GM21526 (cell line): Measurements from ENCODE around the gene SUPT20HL2.
"Not testable (repeated sequence)": the region's sequence is repeated elsewhere in the genome, so short reads cannot be mapped to it uniquely, and the experiment has no call there.

Experiments
- ATAC-seq: cut with Tn5 transposase; IDR thresholded peaks from one replicate; pipeline ENCODE4 v1.9.1; 2021; ENCODE audit warnings: moderate library complexity; ENCODE audit not compliant: unreplicated experiment, low FRiP score

Gene SUPT20HL2

DNA sequence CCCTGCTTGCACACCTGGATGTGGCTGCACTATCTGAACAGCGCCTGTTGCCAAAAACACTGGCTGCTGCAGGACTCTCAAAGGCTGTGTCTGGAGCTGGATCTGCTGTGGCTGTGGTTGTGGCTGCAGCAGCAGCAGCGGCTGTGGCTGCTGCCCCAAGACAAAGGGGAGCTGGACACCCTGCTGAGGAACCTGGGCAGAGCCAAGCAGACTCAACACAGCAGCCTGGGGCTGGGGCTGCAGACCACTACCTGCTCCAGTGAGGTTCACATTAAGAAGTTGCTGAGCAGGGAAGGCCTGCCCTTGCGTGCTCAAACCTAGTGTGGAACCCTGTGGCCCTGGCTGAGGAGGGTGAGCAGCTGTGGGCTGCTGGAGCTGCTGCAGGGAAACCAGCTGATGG, 3.0 kb downstream of the SUPT20HL2 start:
- ATAC-seq = not testable (repeated sequence)

DNA sequence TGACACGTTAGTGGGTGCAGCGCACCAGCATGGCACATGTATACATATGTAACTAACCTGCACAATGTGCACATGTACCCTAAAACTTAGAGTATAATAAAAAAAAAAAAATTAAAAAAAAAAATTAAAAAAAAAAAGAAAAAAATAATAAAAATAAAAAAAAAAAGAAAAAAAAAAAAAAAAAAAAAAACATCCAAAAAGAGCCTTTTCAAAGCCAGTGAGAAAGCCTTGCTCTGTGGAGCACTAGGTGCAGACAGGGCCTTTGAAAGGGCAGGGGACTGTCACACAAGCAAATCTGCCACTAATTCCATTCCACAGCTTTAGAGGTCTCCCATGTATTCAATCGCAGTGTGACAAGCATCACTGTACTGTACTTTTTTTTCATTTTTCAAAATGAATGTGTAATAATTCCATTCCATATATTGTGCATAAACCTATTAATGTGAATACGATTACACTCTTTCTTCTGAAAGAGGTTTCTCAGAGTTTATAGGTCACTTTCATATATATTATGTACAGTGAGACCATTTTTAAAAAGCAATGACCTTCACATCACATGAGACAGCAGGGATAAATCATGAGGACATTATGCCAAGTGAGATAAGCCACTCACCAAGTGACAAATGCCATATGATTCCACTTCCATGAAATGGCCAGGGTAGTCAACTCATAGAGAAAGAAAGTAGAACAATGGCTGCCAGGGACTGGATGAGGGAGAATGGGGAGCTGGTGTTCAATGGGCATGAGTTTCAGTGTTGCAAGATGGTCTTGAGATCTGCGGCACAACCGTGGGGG, 4.1 kb downstream of the SUPT20HL2 start:
- ATAC-seq = not testable (repeated sequence)

DNA sequence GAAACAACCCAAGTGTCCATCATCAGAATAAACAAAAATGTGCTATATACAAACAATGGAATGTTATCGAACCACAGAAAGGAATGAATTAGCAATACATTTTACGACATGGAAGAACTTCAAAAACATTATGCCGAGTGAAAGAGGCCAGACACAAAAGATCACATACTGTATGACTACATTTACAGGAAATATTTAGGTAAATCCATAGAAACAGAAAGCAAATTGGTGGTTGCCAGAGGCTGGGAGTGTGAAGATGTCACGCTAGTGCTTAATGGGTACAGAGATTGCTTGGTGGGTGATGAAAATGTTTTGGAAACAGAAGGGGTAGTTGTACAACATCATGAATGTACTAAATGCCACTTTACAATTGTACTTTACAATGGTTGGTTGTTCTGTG, 5.1 kb downstream of the SUPT20HL2 start:
- not testable (repeated sequence) for ATAC-seq

DNA sequence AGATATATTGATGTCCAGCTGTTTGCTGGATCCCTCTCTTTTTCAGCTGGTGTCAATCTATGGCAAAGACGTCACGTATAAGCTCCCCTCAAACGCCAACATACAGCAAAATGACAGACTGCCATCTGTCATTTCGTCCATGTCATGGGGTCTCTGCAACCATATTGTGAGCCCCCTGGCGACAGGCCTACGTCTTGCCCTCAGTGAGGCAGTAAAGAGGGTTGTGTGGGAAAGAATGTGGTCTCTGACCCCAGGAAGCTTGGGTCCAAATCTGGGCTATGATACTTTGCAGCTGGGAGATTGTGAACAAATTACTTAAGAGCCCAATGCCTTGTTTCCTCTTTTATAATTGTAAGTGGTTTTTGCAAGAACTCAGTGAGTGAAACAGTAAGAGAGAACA, 7.4 kb downstream of the SUPT20HL2 start:
- no peak for ATAC-seq

DNA sequence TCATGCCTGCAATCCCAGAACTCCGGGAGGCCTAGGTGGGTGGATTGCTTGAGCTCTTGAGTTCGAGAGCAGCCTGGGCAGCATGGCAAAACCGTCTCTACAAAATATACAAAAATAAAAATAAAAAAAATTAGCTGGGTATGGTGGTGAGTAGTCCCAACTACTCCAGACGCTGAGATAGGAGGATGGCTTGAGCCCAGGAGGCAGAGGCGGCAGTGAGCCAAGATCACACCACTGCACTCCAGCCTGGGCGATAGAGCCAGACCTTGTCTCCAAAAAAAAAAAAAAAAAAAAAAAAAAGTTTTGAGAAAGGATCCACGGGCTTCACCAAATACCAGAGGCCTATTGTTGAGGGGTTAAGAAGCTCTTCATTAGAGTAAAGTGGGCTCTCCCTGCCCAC, 8.0 kb downstream of the SUPT20HL2 start:
- ATAC-seq = no peak

DNA sequence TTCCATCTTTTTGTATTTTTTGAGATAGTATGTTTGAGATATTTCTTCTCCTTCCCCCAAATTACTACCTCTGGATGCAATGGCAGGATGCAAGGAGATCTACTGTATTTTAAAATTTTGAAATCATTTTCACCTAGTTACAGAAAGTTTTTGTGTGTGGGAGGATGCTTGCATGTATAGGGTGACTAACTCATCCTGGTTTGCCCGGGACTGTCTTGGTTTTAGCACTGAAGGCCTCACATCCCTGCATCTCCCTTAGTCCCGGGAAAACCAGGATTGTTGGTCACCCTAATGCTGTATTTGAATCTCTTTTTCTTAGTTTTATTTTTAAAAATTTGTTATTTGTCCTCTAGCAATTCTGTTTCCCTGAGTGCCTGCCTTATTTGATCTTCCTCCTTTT, 12.1 kb downstream of the SUPT20HL2 start:
- no peak for ATAC-seq

DNA sequence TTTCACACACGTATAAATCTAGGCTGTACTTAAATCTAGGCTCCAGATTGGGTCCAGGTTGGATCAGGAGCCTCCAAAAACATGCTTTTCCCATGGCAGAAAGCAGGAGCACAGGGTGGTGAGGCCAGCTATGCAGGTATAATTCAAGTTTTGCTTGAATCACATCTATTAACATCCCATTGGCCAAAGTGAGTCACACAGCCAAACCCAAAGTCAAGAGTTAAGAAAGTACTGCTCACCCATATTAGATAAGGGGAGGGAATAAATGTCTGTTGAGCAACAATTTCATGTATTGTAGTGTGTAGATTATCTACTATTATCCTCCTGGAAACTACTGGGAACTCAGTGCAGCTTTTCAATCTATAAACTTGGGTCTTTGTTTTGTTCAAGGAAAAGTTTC, 12.8 kb downstream of the SUPT20HL2 start:
- ATAC-seq = no peak

DNA sequence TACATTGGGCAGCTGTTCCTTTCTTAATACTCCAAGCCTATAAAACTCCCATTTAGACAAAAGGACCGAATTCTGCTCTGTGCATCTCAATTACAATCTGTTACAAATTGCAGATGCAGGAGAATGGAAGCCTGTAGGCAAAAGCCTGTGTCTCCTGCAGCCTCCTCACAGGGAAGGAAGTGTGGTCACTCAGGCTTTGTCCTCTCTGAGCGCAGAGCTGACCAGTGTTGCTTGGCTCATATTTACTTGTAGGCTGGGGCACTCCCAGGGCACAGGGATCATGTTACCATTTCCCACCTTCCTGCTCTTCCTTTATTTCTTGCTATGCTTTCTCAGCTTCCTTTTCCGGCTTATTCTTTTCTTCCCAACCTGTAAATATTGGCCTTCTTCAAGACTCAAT, 15.7 kb downstream of the SUPT20HL2 start:
- ATAC-seq = no peak

DNA sequence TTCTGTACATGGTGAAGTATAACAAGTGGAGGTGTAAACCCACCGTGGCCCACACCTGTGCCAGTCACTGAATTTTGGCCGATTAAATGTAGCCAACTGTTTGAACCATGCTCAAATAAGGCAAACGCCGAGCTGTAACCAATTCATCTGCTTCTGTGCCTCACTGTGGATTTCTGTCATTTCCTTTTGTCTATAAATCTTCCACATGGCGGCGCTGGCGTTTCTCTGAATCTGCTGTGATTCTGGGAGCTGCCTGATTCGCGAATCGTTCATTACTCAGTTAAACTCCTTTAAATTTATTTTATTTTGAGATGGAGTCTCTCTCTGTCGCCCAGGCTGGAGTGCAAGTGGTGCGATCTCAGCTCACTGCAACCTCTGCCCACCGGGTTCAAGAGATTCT, 19.2 kb downstream of the SUPT20HL2 start:
- ATAC-seq = no peak

DNA sequence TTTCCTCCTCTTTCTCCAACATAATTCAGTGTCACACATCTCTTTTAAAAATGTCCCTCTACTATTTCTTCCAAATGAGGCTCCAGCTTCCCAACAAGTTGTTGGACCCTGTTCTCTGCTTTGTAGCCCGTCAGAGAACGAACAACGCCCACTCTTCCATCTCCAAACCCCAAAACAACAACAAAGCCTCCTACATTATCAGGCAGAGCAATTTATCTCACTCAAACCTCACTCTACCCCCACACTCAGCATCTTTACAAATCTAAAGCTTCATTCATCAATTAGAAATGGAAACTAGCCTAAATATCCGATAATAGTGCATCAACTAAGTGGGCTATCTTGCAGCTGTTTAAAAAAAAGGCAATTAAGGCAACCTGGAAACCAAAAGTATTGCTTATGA, 20.5 kb downstream of the SUPT20HL2 start:
- ATAC-seq = no peak

DNA sequence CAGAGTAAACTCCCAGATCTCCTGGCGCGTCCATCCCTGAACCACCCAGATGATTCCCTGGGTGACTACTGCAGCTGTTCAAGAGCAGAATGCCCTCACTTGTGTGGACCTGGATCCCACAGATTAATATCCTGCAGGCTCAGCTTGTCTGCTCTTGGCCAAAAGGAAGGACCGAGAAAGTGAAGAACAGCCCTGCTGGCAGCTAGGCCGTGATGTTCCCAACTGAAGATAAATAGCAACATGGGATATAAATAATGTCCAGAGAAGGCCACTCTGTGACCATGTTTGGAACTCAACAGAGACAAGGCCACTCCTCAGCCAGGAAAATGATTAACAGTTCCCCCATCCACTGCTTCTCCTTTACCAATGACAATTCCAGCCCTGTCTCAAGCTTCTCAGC, 21.5 kb downstream of the SUPT20HL2 start:
- ATAC-seq = no peak

DNA sequence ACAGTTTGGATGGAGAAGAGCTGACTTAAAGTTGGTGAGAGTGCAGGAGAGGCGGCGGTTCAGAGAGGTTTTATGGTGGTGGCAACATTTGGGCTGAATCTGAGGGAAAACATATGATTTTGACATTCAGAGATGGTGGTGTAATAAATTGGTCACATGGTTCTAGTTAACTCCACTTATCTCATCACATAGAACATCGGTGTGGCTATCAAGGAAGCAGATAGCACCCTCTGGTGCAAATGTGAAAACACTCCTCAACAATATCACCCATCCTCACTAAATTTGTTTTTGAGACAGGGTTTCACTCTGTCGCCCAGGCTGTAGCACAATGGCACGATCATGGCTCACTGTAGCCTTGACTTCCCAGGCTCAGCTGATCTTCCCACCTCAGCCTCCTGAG, 28.8 kb downstream of the SUPT20HL2 start:
- ATAC-seq = no peak

DNA sequence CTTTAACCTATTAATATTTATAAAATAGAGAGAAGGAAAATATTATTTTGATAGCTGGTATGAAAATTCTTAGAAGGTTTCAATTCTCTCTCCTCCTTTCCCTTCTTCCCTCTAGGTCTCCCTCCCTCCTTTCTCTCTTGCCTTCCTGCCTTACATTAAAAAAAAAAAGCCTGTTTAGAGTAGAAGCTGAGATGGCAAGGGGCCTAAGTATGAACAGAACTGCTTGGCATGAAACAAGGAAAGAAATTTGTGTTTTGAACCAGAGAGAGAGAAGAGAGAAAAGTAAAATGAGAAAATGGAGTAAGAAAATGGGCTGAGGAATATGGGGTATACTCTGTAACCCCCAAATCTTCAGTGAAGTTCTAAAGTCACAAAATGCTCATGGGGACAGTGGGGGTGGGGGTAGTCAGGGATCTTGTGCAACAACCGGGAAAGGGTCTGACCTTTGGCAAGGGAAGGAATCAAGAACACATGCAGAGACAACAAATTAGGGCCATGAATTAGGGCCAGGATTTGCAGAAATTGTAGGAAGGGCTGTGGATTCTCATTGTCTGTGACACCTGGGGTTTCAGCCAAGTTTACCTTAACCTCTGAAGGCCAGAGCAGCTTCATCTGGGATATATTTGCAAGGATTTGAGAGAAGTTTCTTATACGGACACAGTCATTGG, 30.6 kb downstream of the SUPT20HL2 start:
- no peak for ATAC-seq

DNA sequence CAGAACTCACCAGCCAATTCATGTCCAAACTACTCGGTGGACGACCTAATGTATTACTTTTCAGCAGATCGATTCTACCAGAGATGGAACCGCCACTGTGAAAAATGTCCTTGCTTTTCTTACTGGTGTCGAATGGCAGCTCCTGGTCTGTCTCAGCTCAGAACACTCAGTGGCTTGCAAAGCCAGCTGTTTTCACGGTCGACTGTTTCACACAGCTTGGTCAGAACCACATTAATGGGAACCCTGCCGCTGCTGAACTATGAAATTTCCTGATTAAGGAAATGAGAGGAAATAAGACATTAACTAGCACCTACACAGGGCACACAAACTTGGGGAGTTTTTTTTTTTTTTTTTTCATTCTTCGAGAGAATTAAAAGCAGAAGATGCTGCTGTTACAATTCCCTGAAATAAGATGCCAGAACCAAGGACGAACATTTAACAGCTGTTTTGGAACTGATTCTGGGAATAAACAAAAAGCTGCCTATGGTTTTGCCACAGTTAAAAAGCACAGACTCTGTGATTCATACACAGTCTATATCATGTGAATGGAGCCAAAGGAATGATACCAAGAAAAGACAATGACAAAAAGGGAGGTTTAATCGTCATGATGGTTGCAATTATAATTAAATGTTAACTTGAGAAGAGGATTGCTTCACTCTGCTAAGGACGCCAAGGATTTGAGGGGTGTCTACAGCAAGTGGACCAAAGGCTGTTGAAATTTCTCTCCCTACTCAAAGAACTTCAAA, 31.3 kb downstream of the SUPT20HL2 start:
- ATAC-seq = no peak

DNA sequence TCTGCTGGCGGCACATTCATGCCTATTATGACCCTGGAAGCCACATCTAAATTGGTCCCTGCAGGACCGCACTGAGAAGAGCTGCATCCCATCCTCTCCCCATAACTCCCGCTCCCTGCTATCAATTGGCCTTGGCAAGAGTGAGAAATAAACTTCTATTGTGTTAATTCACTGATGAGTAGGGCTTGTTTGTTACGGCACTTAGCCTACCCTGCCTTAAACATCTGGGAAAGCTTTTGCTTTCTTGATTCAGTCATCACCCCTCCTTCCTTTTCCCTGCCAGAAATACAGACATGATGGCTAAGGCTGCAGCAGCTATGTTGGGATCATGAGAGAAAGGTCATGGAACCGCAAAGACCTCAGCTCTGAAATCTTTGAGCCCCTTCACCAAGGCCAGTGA, 36.5 kb downstream of the SUPT20HL2 start:
- ATAC-seq = no peak

DNA sequence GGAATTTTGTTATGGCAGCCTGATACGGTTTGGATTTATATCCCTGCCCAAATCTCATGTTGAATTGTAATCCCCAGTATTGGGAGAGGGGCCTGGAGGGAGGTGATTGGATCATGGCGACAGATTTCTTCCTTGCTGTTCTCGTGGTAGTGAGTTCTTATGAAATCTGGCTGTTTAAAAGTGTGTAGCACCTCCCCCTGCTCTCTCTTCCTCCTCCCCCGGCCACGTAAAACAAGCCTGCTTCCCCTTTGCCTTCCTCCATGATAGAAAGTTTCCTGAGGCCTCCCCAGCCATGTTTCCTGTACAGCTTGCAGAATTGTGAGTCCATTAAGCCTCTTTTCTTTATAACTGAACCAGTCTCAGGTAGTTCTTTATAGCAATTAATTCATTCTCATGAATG, 37.9 kb downstream of the SUPT20HL2 start:
- no peak for ATAC-seq

DNA sequence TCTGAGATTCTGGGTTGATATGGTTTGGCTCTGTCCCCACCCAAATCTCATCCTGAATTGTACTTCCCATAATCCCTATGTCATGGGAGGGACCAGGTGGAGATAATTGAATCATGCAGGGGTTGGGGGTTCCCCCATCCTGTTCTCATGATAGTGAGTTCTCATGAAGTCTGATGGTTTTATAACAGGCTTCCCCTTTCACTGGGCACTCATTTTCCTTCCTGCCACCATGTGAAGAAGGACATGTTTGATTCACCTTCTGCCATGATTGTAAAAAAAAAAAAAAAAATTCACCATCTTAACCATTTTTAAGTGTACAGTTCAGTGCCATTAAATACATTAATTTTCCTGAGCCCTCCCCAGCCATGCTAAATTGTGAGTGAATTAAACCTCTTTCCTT, 42.6 kb downstream of the SUPT20HL2 start:
- ATAC-seq = no peak

DNA sequence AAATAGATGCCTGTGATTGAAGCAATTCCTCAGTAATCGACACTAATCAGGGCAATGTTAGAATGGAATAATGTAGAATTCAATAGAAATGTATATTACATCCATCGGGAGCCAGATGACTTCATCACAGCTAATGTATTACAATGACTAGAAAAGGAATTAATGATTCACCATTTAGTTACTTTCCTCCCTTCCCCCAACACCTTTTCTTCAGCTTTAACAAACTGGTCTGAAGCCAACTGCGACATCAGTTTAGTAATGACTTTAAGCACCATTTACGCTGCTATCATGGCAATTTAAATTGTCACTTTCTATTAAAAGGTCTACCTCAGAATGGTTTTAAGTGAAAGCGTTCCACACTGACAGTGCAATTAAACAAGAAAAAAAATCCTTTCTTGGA, 45.1 kb downstream of the SUPT20HL2 start:
- ATAC-seq = no peak

DNA sequence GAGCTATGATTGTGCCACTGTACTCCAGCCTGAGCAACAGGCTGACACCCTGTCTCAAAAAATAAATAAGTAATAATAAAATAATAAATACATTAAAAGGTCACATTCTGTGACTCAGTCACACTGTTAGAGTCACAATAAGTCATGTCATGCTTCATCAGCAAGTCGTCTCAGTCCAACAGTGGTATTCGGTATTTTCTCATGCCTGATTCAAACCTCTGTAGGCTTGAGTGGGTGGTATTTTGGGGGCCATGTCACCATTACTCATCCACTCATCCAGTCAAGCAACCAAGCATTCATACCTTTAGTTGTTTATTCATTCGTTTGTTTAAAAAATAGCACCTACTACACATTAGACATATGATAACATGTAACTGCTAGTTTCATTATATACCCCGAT, 46.9 kb downstream of the SUPT20HL2 start:
- no peak for ATAC-seq

DNA sequence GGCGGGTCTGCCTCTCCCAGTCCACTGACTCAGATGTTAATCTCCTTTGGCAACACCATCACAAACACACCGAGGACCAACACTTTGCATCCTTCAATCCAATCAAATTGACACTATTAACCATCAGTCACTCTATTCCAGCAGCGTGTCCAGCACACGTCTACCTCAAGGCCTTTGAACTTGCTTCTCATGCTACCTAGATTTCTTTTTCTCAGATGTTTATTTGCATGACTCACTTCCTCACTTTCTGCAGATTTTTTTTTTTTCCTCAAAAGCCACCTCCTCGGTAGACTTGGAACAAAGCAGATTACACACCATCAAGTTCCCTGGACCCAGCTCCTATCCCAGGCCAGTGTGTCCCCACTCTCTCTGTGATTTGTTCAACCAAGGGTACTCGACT, 49.5 kb downstream of the SUPT20HL2 start:
- no peak for ATAC-seq

DNA sequence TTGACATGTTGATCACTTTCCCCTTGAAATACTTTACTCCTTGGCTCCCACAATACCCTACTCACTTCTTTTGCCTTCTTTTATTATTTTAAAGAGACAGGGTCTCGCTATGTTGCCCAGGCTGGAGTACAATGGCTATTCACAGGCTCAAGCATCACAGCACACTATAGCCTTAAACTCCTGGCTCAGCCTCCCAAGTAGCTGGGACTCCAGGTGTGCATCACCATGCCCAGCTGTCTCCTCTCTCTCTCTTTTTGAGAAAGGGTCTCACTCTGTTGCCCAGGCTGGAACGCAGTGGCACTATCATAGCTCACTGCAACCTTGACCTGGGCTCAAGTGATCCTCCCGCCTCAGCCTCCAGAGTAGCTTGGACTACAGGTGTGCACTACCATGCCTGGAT, 51.6 kb downstream of the SUPT20HL2 start:
- no peak for ATAC-seq
